ENCODE results near the gene LYSMD2. TPM values are rescaled to one million over a fixed set of nuclear protein-coding genes. Genes with fewer than 3 reads are reported as not detected.

The LYSMD2 gene
- total RNA-seq, 1 donor from 2014 or later = 14.5 TPM

DNA sequence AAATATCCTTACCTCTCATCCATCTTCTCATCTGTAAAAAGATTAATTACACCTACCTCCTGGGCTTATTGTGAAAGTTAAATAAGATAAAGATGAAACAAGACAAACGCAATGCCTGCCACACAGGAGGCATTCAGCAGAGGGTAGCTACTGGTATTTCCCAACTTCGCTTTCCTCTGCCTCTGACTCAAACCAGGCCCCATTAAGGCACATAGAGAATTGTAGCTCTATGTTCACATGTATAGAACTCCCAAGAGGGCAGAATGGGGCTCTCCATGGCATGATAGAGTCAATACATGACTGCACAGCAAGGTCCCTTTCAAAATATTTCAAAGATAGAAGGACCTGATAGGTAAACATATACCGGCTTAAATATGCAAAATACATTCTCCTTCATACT, 1.4 kb downstream of the LYSMD2 start:
- H3K27me3 Mint-ChIP-seq (ENCODE audit: unreplicated experiment) = peaks cover 9% of the 10 kb centered on the region
- peak overlapping the region; percentile 92 for H3K4me3 Mint-ChIP-seq (ENCODE audit: unreplicated experiment)
- H3K27ac Mint-ChIP-seq (ENCODE audit: unreplicated experiment) = no peak overlapping the region

DNA sequence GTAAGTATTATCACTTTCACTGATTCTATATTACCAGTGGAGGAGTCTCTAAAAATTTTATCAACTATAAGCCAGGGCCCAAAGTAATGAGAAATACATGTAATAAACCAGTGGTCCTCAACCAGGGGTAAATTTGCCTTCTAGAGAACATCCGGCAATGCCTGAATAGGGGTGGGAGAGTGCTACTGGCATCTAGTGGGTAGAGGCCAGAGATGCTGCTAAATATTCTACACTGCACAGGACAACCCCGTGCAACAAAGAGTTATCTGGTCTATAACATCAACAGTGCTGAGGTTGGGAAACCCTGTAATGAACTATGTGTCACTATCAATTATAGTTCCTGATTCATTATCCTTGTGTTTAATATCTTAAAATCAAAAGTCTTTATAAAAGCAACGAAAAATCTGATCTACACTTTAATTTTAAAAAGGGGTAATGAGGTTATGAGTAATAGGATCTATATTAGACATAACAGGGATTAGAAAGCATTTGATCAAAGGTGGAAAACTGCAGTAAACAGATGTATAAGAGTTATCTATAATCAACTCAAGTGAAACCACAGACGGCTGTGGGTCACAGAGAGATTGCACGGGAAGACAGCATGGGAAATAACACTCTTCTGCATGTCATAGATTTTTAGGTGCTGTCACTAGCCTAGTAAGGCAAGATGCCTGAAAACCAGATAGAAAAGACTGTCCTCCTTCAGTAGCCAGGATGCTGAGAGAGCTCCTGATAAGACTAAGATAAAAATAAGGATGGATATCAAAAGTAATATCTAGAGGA, 2.0 kb downstream of the LYSMD2 start:
- Mint-ChIP-seq H3K4me3 (ENCODE audit: unreplicated experiment) (no peak overlapping the region), H3K27ac (ENCODE audit: unreplicated experiment) (no peak overlapping the region), H3K27me3 (ENCODE audit: unreplicated experiment) (peaks cover 9% of the 10 kb centered on the region), H3K9me3 (ENCODE audit: unreplicated experiment) (no peaks in the 10 kb centered on the region), H3K36me3 (ENCODE audit: low read depth, unreplicated experiment) (peaks cover 31% of the 10 kb centered on the region), H3K4me1 (ENCODE audit: unreplicated experiment) (peaks cover 41% of the 10 kb centered on the region)
- DNase-seq (ENCODE audit: low spot score) = no peak
- TF ChIP-seq CTCF (IDR thresholded peaks at IDR 0.05; ENCODE audit: unreplicated experiment) = no peak

More for the DNA sequence above, 1.4 kb downstream of the LYSMD2 start:
- H3K4me1 Mint-ChIP-seq (ENCODE audit: unreplicated experiment) = peaks cover 46% of the 10 kb centered on the region
- peaks cover 31% of the 10 kb centered on the region for H3K36me3 Mint-ChIP-seq (ENCODE audit: low read depth, unreplicated experiment)
- H3K9me3 Mint-ChIP-seq (ENCODE audit: unreplicated experiment) = no peaks in the 10 kb centered on the region
- no peak for DNase-seq (ENCODE audit: low spot score)
- no peak for TF ChIP-seq CTCF (IDR thresholded peaks at IDR 0.05; ENCODE audit: unreplicated experiment)

DNA sequence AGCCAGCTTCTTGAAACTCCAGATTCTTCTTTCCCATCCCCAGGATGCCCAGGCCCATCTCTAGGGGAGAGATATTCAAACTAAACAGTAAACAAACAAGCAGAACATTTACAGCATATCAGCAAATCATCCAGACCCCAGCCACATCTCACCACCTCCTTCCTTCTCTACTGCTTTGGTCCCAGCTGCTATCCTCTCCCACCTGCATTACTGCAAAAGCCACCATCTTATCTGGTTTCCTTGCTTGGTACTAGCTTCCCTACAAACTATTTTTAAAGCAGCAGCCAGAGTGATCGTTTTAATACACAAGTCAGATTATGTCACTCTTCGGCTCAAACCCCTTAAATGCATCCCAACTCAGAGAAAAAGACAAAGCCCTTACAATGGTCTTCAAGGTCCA, 4.8 kb downstream of the LYSMD2 start:
- H3K36me3 Mint-ChIP-seq (ENCODE audit: low read depth, unreplicated experiment) = peaks cover 25% of the 10 kb centered on the region
- no peak overlapping the region for H3K4me3 Mint-ChIP-seq (ENCODE audit: unreplicated experiment)
- TF ChIP-seq CTCF (IDR thresholded peaks at IDR 0.05; ENCODE audit: unreplicated experiment) = no peak
- H3K9me3 Mint-ChIP-seq (ENCODE audit: unreplicated experiment) = no peaks in the 10 kb centered on the region
- no peak for DNase-seq (ENCODE audit: low spot score)
- peaks cover 2% of the 10 kb centered on the region for H3K27me3 Mint-ChIP-seq (ENCODE audit: unreplicated experiment)
- H3K4me1 Mint-ChIP-seq (ENCODE audit: unreplicated experiment) = peaks cover 35% of the 10 kb centered on the region
- no peak overlapping the region for H3K27ac Mint-ChIP-seq (ENCODE audit: unreplicated experiment)

GRCh38 chr15:51731549-51732267, 5.7 kb downstream of the LYSMD2 start:
- TF ChIP-seq CTCF (IDR thresholded peaks at IDR 0.05; ENCODE audit: unreplicated experiment) = no peak
- no peak overlapping the region for H3K4me3 Mint-ChIP-seq (ENCODE audit: unreplicated experiment)
- no peaks in the 10 kb centered on the region for H3K9me3 Mint-ChIP-seq (ENCODE audit: unreplicated experiment)
- DNase-seq (ENCODE audit: low spot score) = no peak
- H3K36me3 Mint-ChIP-seq (ENCODE audit: low read depth, unreplicated experiment) = peaks cover 24% of the 10 kb centered on the region
- H3K27me3 Mint-ChIP-seq (ENCODE audit: unreplicated experiment) = peaks cover 2% of the 10 kb centered on the region
- H3K4me1 Mint-ChIP-seq (ENCODE audit: unreplicated experiment) = peaks cover 41% of the 10 kb centered on the region
- H3K27ac Mint-ChIP-seq (ENCODE audit: unreplicated experiment) = no peak overlapping the region
